GM18505 (cell line): Measurements from ENCODE around the gene SUGCT.
"Not testable (repeated sequence)": the region's sequence is repeated elsewhere in the genome, so short reads cannot be mapped to it uniquely, and the experiment has no call there.

Experiments
- ATAC-seq: cut with Tn5 transposase; IDR thresholded peaks from one replicate; pipeline ENCODE4 v1.9.1; 2021; ENCODE audit not compliant: unreplicated experiment
- POLR2A ChIP-seq: IDR thresholded peaks from 4 replicates; pipeline ENCODE4 v1.6.1; 2011; ENCODE audit warnings: borderline replicate concordance; ENCODE audit not compliant: insufficient read depth, insufficient read length; ENCODE audit errors: extremely low read depth

The SUGCT gene

GRCh38 chr7:40134428-40135316 lies at the start of gene SUGCT, which contains the start of gene MPLKIP:
Gene SUGCT (plus strand): TSS chr7:40135005.
Gene MPLKIP (minus strand): TSS chr7:40134622. CDS start chr7:40134567, 55 bp downstream.
- TF ChIP-seq POLR2A: peak; percentile 78
- peak; percentile 94 for ATAC-seq

DNA sequence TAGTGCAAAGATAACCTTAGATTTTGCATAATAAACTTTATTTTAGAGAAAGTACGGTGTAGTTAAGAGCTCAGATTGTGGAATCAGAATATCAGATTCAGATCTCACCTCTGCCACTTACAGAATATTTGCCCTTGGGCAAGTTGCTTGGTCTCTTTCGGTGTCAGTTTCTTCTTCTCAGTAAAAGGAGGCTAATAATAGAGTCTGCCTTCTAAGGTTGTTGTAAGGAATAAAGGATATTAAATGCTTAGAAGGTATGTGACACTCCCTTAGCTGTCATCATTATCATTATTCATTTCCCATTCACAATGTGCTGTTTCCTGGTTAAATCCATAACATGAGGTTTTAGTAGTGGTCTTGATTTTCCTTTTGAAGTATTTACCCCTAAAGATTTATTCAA lies 42.6 kb upstream of the SUGCT start:
- ATAC-seq: no peak
- no peak for TF ChIP-seq POLR2A

GRCh38 chr7:40093631-40094350 lies 41.0 kb upstream of the SUGCT start:
- no peak for TF ChIP-seq POLR2A
- ATAC-seq: no peak

DNA sequence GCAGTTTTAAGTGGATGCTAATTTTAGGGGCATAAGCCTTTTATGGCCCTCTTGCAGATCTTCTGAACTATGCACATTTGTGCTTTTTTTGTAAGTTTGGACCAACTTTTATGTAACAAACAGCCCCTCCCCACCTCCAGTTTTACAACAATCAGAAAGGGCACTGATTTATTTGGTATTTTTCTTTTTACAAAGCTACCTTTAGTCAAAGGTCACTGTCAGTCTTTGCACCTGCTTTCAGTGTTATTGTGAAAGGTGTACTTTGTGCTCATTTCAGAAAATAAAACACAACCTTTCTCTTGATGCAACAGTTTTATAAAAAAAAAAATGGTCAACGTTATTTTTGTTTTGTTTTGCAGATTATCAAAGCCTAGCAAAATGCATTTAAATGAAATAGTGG lies 39.6 kb upstream of the SUGCT start:
- no peak for ATAC-seq
- no peak for TF ChIP-seq POLR2A

DNA sequence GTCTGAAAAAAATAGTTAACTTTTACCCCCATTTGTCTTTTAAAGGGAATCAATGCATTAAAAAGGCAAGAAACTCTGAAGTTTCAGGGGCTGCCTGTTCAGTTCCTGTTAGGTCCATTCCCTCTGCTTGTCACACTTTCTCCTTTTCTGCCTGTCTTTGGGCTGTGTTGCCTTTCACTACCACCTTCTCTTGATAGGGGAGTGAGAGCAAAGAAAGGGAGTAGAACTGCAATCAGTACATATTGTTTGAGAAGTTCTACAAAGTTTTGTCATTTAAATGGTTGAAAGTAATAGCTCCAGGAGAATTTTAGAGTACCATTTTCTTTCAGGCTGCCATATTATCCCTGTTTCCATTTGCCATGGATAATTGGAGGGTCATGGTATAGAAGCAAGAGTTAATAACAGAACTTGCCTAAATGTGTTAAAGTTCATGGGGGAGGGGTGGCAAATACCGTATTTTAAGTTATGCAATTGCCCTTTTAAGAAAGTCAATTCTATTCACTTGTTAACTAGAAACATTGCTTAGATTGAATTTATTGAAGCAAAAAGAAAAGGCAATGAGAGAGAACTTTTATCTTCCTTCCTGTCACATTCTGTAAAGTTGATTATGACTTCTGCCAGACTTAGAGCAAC lies 39.0 kb upstream of the SUGCT start:
- ATAC-seq: no peak
- TF ChIP-seq POLR2A: no peak

DNA sequence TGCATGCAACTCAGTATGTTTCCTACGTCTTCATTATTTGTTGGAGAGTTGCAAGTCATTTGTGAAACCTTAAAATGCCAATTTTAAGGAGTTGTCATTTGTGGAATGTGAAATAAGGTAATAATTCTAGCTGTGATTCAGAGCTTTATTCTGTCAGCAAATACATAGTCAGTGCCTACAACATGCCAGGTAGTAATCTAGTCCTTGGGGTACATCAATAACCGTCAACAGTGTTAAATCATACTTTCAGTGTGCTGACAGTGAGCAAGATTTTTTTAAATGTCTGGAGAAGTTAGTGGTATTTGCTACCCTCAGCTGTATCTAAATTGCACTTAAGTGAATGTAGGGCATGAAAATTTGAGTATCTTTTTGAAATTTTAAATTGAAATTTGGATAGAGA lies 37.1 kb upstream of the SUGCT start:
- no peak for TF ChIP-seq POLR2A
- ATAC-seq: no peak

DNA sequence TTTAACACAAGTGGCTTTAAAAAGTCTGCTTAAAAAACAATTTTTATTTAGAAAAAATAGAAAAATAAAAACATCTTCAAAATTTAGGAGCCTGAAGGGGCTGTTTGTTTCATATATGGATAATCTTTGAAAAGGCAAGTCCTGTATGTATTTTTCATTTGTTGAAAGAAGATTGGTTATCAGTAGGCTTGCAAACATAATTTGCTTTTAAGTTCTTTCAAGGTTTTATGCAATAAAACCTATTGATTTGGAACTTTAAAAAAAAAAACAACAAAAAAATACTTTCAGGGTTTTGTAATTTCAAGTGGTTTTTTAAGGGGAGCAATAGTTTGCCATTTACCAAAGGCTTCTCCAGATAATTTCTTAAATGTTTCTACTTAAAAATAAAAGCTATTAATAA lies 36.0 kb upstream of the SUGCT start:
- no peak for TF ChIP-seq POLR2A
- no peak for ATAC-seq

GRCh38 chr7:40099837-40100236 lies 35.0 kb upstream of the SUGCT start:
- no peak for ATAC-seq
- no peak for TF ChIP-seq POLR2A

- TF ChIP-seq POLR2A: no peak
- no peak for ATAC-seq
Observed at GRCh38 chr7:40101201-40101600, 33.6 kb upstream of the SUGCT start.

- no peak for ATAC-seq
- TF ChIP-seq POLR2A: no peak
Observed at GRCh38 chr7:40102897-40103296, 31.9 kb upstream of the SUGCT start.

DNA sequence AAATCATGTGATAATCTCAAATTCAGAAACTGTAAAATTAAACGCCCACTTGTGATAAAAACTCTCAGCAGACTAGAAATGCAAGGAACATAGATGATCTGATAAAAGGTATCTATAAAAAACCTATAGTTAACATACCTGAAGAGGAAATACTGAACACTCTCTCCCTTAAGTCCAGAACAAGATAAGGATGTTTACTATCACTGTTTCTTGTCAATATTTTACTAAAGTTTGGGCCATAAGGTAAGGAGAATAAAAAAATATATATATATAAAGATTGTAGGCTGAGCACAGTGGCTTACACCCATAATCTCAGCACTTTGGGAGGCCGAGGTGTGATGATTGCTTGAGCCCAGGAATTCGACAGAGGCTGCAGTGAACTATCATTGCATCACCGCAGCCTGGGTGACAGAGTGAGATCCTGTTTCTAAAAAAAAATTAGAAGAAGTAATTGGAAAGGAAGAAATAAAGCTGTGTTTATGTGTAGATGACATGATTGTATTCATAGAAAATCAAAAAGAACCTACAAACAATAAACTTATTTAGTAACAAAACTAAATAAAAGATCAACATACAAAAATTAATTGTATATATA lies 28.8 kb upstream of the SUGCT start:
- no peak for ATAC-seq

DNA sequence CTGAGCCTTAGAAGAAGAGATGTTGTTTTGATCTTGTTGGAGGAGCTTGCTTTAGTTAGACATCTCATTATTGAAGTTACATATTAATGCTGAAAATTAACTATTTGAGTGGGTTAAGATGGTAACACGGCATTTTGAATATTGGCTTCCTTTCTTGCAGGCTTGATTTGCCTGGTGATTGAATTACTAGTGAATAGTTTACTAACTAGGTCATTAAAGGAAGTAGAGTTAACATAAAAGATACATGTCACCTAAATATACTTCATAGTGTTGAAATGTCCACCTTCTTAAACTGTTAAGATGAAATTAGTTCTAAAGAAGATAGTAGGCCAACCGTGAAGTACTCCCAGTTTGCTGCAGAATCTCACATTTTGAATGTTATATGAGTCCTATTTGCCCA lies 18.9 kb upstream of the SUGCT start:
- TF ChIP-seq POLR2A: no peak
- ATAC-seq: no peak

More for the DNA sequence above, 28.8 kb upstream of the SUGCT start:
- no peak for TF ChIP-seq POLR2A

GRCh38 chr7:40117199-40117598 lies 17.6 kb upstream of the SUGCT start:
- ATAC-seq: not testable (repeated sequence)

DNA sequence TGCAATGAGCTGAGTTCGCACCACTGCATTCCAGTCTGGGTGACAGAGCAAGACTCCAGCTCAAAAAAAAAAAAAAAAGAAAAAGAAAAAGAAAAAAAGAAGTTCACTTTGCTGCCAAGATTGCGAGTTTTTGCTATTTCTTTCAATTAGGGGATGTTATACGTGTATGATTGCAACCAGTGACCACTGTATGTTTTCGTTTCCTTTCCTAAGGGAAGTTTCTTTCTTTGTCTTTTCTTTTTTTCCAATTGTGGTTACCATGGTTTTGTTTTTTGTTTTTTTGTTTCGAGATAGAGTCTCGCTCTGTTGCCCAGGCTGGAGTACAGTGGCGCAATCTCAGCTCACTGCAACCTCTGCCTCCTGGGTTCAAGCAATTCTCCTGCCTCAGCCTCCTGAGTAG lies 16.6 kb upstream of the SUGCT start:
- not testable (repeated sequence) for ATAC-seq
